Mesendoderm (in vitro differentiated cells): ENCODE results near the gene ABCA1.
A peak's percentile ranks its signal among the peaks of the same experiment; 100 is the strongest.

Source experiments
- DNase-seq: peaks from one replicate; pipeline ENCODE4 v3.0.0; 2013
- H2AK5ac ChIP-seq: 2 replicates; pipeline ENCODE4 v1.6.1; 2013; ENCODE audit warnings: low read length, inconsistent platforms
- H2BK120ac ChIP-seq: 2 replicates; pipeline ENCODE4 v1.6.1; 2013; ENCODE audit warnings: low read depth, mild to moderate bottlenecking, low read length, moderate library complexity, mixed read lengths
- H2BK15ac ChIP-seq: replicated peaks from 2 replicates; pipeline ENCODE4 v1.6.1; 2013; ENCODE audit warnings: low read depth, mild to moderate bottlenecking, moderate library complexity
- H2BK5ac ChIP-seq: 2 replicates; pipeline ENCODE4 v1.6.1; 2013; ENCODE audit warnings: low read length, inconsistent platforms
- H3K18ac ChIP-seq: 2 replicates; pipeline ENCODE4 v1.6.1; 2013; ENCODE audit warnings: mild to moderate bottlenecking, low read length, mixed read lengths
- H3K23ac ChIP-seq: one replicate; pipeline ENCODE4 v1.6.1; 2013; ENCODE audit warnings: low read length
- H3K27ac ChIP-seq: 2 replicates; pipeline ENCODE4 v1.5.1; 2013; ENCODE audit warnings: low read depth, mild to moderate bottlenecking, inconsistent platforms, low read length, moderate library complexity
- H3K27me3 ChIP-seq: 2 replicates; pipeline ENCODE4 v1.6.1; 2013; ENCODE audit warnings: low read length, control low read depth, mild to moderate bottlenecking, inconsistent platforms; ENCODE audit not compliant: insufficient read depth, poor library complexity
- H3K36me3 ChIP-seq: 2 replicates; pipeline ENCODE4 v1.6.1; 2013; ENCODE audit warnings: low read length, inconsistent platforms; ENCODE audit not compliant: control insufficient read depth, insufficient read depth
- H3K4ac ChIP-seq: one replicate; pipeline ENCODE4 v1.6.1; 2013; ENCODE audit warnings: low read depth, mild to moderate bottlenecking, low read length, moderate library complexity
- H3K4me1 ChIP-seq: 2 replicates; pipeline ENCODE4 v1.6.1; 2013; ENCODE audit warnings: low read depth, low read length, inconsistent platforms; ENCODE audit not compliant: control insufficient read depth
- H3K4me2 ChIP-seq: 2 replicates; pipeline ENCODE4 v1.6.1; 2013; ENCODE audit warnings: low read length
- H3K4me3 ChIP-seq: 2 replicates; pipeline ENCODE4 v1.5.1; 2013; ENCODE audit warnings: mild to moderate bottlenecking, low read length
- H3K56ac ChIP-seq: one replicate; pipeline ENCODE4 v1.6.1; 2013; ENCODE audit warnings: low read length
- H3K79me1 ChIP-seq: 2 replicates; pipeline ENCODE4 v1.6.1; 2013; ENCODE audit warnings: low read length, inconsistent platforms
- H3K79me2 ChIP-seq: 2 replicates; pipeline ENCODE4 v1.6.1; 2013; ENCODE audit warnings: mild to moderate bottlenecking, low read length; ENCODE audit not compliant: control insufficient read depth, insufficient read depth
- H3K9ac ChIP-seq: 2 replicates; pipeline ENCODE4 v1.6.1; 2013; ENCODE audit warnings: low read length, inconsistent platforms
- H4K5ac ChIP-seq: one replicate; pipeline ENCODE4 v1.6.1; 2013; ENCODE audit warnings: low read length
- H4K8ac ChIP-seq: one replicate; pipeline ENCODE4 v1.6.1; 2013; ENCODE audit warnings: low read depth, mild to moderate bottlenecking, control low read depth, low read length, moderate library complexity
- WGBS: extraction: QIAGEN DNeasy Blood & Tissue Kit; methylation state at CpG from one replicate; pipeline ENCODE4 v1.1.7; 2013; ENCODE audit warnings: low lambda C conversion rate, missing lambda C conversion rate; ENCODE audit not compliant: insufficient coverage; ENCODE audit errors: extremely low coverage; 5-methylcytosine and 5-hydroxymethylcytosine counted together

The ABCA1 gene

DNA sequence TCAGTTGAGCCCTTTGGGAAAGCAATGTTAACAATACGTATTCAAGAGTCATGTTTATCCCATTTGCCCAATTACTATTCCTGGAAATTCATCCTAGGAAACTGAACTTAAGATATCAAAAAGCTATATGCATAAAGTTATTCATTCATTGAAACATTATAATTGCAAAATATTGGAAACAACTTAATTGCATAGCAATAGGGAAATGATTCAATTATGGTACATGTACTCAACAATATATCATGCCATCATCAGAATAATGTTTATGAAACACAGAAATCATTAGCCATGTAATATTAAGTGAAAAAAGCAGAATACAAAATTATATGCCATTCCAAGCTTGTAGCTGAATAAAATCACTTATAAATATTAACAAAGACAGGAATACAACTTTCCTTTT is 35.3 kb downstream of the ABCA1 start:
- DNase-seq = no peak
- H3K4me3 ChIP-seq = no peak overlapping the region
- H2BK15ac ChIP-seq = no peak overlapping the region
- no peak overlapping the region for H3K4ac ChIP-seq
- H3K18ac ChIP-seq = no peak overlapping the region
- no peak overlapping the region for H3K27ac ChIP-seq
- H3K27me3 ChIP-seq = no peaks in the 10 kb centered on the region
- no peak overlapping the region for H2AK5ac ChIP-seq
- H2BK5ac ChIP-seq = no peak overlapping the region
- H4K8ac ChIP-seq = no peak overlapping the region
- H3K79me1 ChIP-seq = no peaks in the 10 kb centered on the region
- no peak overlapping the region for H3K9ac ChIP-seq
- H2BK120ac ChIP-seq = no peak overlapping the region
- H3K4me2 ChIP-seq = no peak overlapping the region
- WGBS = no CpG with 5 or more reads among the region's 1 CpG
- no peaks in the 10 kb centered on the region for H3K79me2 ChIP-seq
- peaks cover 6% of the 10 kb centered on the region for H3K4me1 ChIP-seq
- H3K56ac ChIP-seq = no peak overlapping the region
- no peak overlapping the region for H4K5ac ChIP-seq
- no peak overlapping the region for H3K23ac ChIP-seq
- no peaks in the 10 kb centered on the region for H3K36me3 ChIP-seq

DNA sequence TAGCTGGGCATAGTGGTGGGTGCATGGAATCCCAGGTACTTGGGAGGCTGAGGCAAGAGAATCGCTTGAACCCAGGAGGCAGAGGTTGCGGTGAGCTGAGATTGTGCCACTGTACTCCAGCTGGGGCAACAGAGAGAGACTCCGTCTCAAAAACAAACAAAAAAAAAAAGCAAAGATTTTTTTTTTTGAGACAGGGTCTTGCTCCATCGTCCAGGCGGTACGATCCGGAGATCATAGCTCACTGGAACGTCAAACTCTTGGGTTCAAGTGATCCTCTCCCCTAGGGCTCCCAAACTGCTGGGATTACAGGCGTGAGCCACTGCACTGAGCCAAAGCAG is 37.6 kb downstream of the ABCA1 start:
- no peak overlapping the region for H2BK120ac ChIP-seq
- H3K36me3 ChIP-seq = no peaks in the 10 kb centered on the region
- no peaks in the 10 kb centered on the region for H3K79me2 ChIP-seq
- DNase-seq = no peak
- H4K5ac ChIP-seq = no peak overlapping the region
- H3K4me2 ChIP-seq = no peak overlapping the region
- H3K27ac ChIP-seq = no peak overlapping the region
- no peak overlapping the region for H3K18ac ChIP-seq
- no peak overlapping the region for H4K8ac ChIP-seq
- no peak overlapping the region for H2AK5ac ChIP-seq
- no CpG with 5 or more reads among the region's 9 CpGs for WGBS
- H3K56ac ChIP-seq = no peak overlapping the region
- no peak overlapping the region for H2BK5ac ChIP-seq
- H3K23ac ChIP-seq = no peak overlapping the region
- H3K4me3 ChIP-seq = no peak overlapping the region
- H2BK15ac ChIP-seq = no peak overlapping the region
- H3K4me1 ChIP-seq = peaks cover 15% of the 10 kb centered on the region
- no peak overlapping the region for H3K4ac ChIP-seq
- no peaks in the 10 kb centered on the region for H3K27me3 ChIP-seq
- no peaks in the 10 kb centered on the region for H3K79me1 ChIP-seq
- H3K9ac ChIP-seq = no peak overlapping the region

DNA sequence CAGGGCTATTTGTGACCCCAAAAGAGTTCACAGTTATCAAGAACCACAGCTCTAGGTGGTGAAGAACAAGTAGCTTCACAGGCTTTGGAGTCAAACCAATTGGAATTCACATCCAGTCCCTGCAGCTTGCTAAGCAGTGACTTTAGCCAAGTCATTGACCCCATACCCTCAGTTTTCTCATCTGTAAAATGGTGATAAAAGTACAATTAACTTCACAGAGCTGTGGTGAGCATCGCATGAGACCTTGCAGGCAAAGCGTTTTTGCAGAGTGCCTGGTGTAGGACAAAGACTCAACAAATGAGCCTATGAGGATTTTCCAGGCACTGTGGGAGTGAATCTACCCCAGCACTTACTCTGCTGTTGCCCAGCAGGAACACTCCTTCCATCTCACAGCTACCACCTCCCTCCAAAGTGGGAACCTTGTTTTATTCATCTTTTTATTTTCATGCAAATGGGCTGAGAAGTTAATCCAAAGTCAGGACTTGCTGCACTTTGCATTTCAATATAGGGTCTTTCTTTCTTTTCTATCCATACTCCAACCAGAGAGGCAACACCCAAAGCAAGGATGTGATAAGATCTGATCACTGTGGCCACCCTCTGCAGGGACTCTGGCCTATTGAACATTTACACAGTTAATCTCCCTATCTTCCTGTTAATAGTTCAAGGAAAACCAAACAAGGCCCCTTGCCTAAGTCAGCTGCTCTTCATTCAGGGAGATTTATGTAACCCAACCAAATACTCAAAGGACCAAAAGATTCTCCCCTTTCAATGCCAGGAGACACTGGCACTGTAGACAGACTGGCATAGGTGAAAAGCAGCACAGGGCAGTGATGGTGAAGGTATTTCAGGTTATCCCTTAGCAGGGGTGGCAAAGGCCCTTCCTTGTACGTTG is 41.9 kb downstream of the ABCA1 start:
- no CpG with 5 or more reads among the region's 3 CpGs for WGBS
- no peak overlapping the region for H2BK120ac ChIP-seq
- no peak overlapping the region for H3K4ac ChIP-seq
- H4K8ac ChIP-seq = no peak overlapping the region
- H3K4me2 ChIP-seq = no peak overlapping the region
- DNase-seq = peak; percentile 32
- peaks cover 20% of the 10 kb centered on the region for H3K4me1 ChIP-seq
- no peak overlapping the region for H4K5ac ChIP-seq
- no peak overlapping the region for H3K27ac ChIP-seq
- H2AK5ac ChIP-seq = peak overlapping the region; percentile 14
- no peaks in the 10 kb centered on the region for H3K79me2 ChIP-seq
- no peak overlapping the region for H3K23ac ChIP-seq
- H3K9ac ChIP-seq = no peak overlapping the region
- H3K18ac ChIP-seq = no peak overlapping the region
- H3K27me3 ChIP-seq = no peaks in the 10 kb centered on the region
- no peaks in the 10 kb centered on the region for H3K79me1 ChIP-seq
- H3K4me3 ChIP-seq = no peak overlapping the region
- no peak overlapping the region for H2BK15ac ChIP-seq
- H3K56ac ChIP-seq = no peak overlapping the region
- H2BK5ac ChIP-seq = no peak overlapping the region
- no peaks in the 10 kb centered on the region for H3K36me3 ChIP-seq

DNA sequence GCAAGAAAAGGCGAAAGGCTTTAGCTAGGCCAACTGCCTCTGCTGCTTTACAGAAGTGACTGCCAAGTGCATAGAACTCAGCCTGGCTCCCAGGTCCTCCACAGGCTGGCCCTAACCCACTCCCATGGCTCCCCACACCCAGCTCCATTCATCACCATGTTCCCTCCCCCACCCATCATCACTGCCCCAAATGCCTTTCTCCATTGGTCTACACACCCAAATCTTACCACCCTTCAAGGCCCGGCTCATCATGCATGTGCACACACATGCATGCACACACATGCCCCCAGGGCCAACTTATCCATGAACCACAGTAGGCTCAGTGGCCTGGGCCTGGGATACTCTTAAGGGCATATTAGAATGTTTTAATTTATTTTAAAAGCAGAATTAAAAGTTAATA is 44.8 kb downstream of the ABCA1 start:
- no peak overlapping the region for H2AK5ac ChIP-seq
- no peaks in the 10 kb centered on the region for H3K27me3 ChIP-seq
- peaks cover 14% of the 10 kb centered on the region for H3K4me1 ChIP-seq
- H3K4ac ChIP-seq = no peak overlapping the region
- H3K79me2 ChIP-seq = no peaks in the 10 kb centered on the region
- no peak overlapping the region for H4K5ac ChIP-seq
- DNase-seq = no peak
- no peak overlapping the region for H2BK5ac ChIP-seq
- H3K56ac ChIP-seq = no peak overlapping the region
- no peak overlapping the region for H4K8ac ChIP-seq
- no peak overlapping the region for H3K4me3 ChIP-seq
- H3K18ac ChIP-seq = no peak overlapping the region
- H3K79me1 ChIP-seq = no peaks in the 10 kb centered on the region
- H3K4me2 ChIP-seq = no peak overlapping the region
- no peaks in the 10 kb centered on the region for H3K36me3 ChIP-seq
- no CpG with 5 or more reads among the region's 2 CpGs for WGBS
- no peak overlapping the region for H3K27ac ChIP-seq
- no peak overlapping the region for H3K9ac ChIP-seq
- no peak overlapping the region for H2BK15ac ChIP-seq
- no peak overlapping the region for H3K23ac ChIP-seq
- no peak overlapping the region for H2BK120ac ChIP-seq

DNA sequence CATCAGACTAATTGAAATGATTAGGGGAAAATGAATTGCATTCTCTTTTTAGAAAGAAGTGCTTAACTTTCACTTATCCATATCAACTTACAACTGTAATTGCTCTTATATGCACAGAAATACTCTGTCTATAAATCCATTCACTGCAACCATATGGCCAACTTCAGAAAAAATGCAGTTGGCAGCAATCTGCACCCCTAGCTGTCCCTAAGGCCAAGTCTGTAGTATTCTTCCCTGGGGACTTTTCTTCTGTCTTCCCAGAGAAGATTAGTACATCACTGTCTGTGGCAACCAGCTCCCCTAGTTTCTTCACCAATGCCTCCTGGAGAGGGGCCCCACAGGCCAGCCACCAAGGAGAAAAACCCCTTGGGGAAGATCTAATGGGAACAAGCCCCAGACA is 45.4 kb downstream of the ABCA1 start:
- Histone ChIP-seq H3K4ac (no peak overlapping the region), H3K9ac (no peak overlapping the region), H3K79me1 (no peaks in the 10 kb centered on the region), H4K8ac (no peak overlapping the region), H3K23ac (no peak overlapping the region), H3K27me3 (no peaks in the 10 kb centered on the region), H3K56ac (no peak overlapping the region), H3K4me3 (no peak overlapping the region), H2BK5ac (no peak overlapping the region), H2AK5ac (no peak overlapping the region), H3K79me2 (no peaks in the 10 kb centered on the region), H2BK15ac (no peak overlapping the region), H3K36me3 (no peaks in the 10 kb centered on the region), H3K27ac (no peak overlapping the region), H3K18ac (no peak overlapping the region), H2BK120ac (no peak overlapping the region), H3K4me1 (peaks cover 14% of the 10 kb centered on the region), H4K5ac (no peak overlapping the region), H3K4me2 (no peak overlapping the region)
- DNase-seq = no peak

DNA sequence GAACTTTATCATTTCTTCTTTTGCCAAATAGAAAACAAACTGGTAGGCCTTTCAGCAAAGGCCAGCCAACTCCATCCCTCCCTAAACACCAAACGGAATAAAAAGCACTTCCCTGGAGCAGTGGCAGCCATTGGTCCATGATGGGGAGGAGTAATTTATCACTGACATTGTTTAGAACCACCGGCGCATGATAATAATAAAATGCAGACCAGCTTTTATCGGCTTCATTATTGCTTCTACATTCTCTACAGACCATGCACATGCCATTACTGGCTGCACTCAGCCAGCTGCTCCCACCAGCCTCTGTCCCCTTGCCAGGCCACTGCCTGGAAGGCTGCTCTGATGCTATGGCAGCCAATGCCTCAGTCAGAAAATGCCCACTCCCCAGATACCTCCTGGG is 45.9 kb downstream of the ABCA1 start:
- no peak overlapping the region for H3K56ac ChIP-seq
- H3K27me3 ChIP-seq = no peaks in the 10 kb centered on the region
- H4K5ac ChIP-seq = no peak overlapping the region
- H3K4me1 ChIP-seq = peaks cover 14% of the 10 kb centered on the region
- no peak overlapping the region for H3K9ac ChIP-seq
- no peak overlapping the region for H3K4ac ChIP-seq
- no peak overlapping the region for H3K27ac ChIP-seq
- no peak overlapping the region for H2BK120ac ChIP-seq
- no peak overlapping the region for H3K23ac ChIP-seq
- no peak overlapping the region for H2BK15ac ChIP-seq
- DNase-seq = no peak
- no peak overlapping the region for H3K4me2 ChIP-seq
- H2AK5ac ChIP-seq = no peak overlapping the region
- H3K36me3 ChIP-seq = no peaks in the 10 kb centered on the region
- H3K79me1 ChIP-seq = no peaks in the 10 kb centered on the region
- H3K79me2 ChIP-seq = no peaks in the 10 kb centered on the region
- H3K18ac ChIP-seq = no peak overlapping the region
- WGBS = no CpG with 5 or more reads among the region's 4 CpGs
- H2BK5ac ChIP-seq = no peak overlapping the region
- no peak overlapping the region for H4K8ac ChIP-seq
- no peak overlapping the region for H3K4me3 ChIP-seq
